ENCODE results near the gene CAPSL.

- TF ChIP-seq POLR2AphosphoS5 (IDR thresholded peaks at IDR 0.05; ENCODE audit: insufficient read depth in 1 of 2, low read depth in 1 of 2) (no peak), POLR2A (IDR thresholded peaks at IDR 0.05) (no peak)
- TF ChIP-seq, protein P1, sequence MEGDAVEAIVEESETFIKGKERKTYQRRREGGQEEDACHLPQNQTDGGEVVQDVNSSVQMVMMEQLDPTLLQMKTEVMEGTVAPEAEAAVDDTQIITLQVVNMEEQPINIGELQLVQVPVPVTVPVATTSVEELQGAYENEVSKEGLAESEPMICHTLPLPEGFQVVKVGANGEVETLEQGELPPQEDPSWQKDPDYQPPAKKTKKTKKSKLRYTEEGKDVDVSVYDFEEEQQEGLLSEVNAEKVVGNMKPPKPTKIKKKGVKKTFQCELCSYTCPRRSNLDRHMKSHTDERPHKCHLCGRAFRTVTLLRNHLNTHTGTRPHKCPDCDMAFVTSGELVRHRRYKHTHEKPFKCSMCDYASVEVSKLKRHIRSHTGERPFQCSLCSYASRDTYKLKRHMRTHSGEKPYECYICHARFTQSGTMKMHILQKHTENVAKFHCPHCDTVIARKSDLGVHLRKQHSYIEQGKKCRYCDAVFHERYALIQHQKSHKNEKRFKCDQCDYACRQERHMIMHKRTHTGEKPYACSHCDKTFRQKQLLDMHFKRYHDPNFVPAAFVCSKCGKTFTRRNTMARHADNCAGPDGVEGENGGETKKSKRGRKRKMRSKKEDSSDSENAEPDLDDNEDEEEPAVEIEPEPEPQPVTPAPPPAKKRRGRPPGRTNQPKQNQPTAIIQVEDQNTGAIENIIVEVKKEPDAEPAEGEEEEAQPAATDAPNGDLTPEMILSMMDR (IDR thresholded peaks at IDR 0.05), result no peak
Measured at GRCh38 chr5:35922468-35922867, 16.0 kb downstream of the CAPSL start.
